PFSK-1 (cell line): ENCODE data around the gene FEZ2.

Experiments
- FOXP2 ChIP-seq: optimal IDR thresholded peaks from 2 replicates; pipeline ENCODE3; 2011; ENCODE audit warnings: borderline replicate concordance, control low read depth, inconsistent platforms; ENCODE audit not compliant: insufficient read depth; ENCODE audit errors: extremely low read length, extremely low read depth
- POLR2AphosphoS5 ChIP-seq: IDR thresholded peaks from 2 replicates; pipeline ENCODE4 v1.6.1; 2012; ENCODE audit warnings: low read depth, mild to moderate bottlenecking, control low read depth, low read length, moderate library complexity
- SIN3A ChIP-seq: IDR thresholded peaks from 2 replicates; pipeline ENCODE4 v1.6.1; 2012; ENCODE audit warnings: mild to moderate bottlenecking, low read length, moderate library complexity, borderline replicate concordance; ENCODE audit not compliant: insufficient read depth
- TAF1 ChIP-seq: IDR thresholded peaks from 2 replicates; pipeline ENCODE4 v1.6.1; 2012; ENCODE audit warnings: low read length, control low read depth, borderline replicate concordance; ENCODE audit not compliant: insufficient read depth
- TF ChIP-seq, protein P1 (sequence below), 2 experiments: IDR thresholded peaks; 2 replicates each; pipeline versions ENCODE4 v1.6.1 to v1.8.0; 2011 to 2012; ENCODE audit warnings: low read depth in 2 of 2, low read length in 2 of 2, control low read depth in 1 of 2, inconsistent platforms in 1 of 2, mild to moderate bottlenecking in 1 of 2, moderate library complexity in 1 of 2; ENCODE audit not compliant: insufficient read depth in 1 of 2

Gene FEZ2

DNA sequence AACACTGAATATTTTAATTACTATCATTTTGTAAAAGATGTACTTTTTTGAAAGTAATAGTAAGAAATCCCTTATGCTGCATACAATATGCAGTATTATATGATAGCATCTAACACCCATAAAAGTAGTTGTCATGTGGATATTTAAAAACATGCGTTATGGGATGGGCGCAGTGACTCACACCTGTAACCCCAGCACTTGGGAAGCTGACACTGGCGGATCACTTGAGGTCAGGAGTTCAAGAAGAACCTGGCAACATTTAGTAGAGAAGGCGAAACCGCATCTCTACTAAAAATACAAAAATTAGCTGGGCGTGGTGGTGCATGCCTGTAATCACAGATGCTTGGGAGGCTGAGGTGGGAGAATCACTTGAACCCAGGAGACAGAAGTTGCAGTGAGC lies 88.9 kb downstream of the FEZ2 start:
- no peak for TF ChIP-seq TAF1
- no peak for TF ChIP-seq POLR2AphosphoS5
- TF ChIP-seq, protein P1, sequence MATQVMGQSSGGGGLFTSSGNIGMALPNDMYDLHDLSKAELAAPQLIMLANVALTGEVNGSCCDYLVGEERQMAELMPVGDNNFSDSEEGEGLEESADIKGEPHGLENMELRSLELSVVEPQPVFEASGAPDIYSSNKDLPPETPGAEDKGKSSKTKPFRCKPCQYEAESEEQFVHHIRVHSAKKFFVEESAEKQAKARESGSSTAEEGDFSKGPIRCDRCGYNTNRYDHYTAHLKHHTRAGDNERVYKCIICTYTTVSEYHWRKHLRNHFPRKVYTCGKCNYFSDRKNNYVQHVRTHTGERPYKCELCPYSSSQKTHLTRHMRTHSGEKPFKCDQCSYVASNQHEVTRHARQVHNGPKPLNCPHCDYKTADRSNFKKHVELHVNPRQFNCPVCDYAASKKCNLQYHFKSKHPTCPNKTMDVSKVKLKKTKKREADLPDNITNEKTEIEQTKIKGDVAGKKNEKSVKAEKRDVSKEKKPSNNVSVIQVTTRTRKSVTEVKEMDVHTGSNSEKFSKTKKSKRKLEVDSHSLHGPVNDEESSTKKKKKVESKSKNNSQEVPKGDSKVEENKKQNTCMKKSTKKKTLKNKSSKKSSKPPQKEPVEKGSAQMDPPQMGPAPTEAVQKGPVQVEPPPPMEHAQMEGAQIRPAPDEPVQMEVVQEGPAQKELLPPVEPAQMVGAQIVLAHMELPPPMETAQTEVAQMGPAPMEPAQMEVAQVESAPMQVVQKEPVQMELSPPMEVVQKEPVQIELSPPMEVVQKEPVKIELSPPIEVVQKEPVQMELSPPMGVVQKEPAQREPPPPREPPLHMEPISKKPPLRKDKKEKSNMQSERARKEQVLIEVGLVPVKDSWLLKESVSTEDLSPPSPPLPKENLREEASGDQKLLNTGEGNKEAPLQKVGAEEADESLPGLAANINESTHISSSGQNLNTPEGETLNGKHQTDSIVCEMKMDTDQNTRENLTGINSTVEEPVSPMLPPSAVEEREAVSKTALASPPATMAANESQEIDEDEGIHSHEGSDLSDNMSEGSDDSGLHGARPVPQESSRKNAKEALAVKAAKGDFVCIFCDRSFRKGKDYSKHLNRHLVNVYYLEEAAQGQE (IDR thresholded peaks at IDR 0.05; ENCODE audit: insufficient read depth in 1 of 2, low read depth in 2 of 2, low read length in 2 of 2): no peak
- no peak for TF ChIP-seq FOXP2
- TF ChIP-seq SIN3A: no peak

DNA sequence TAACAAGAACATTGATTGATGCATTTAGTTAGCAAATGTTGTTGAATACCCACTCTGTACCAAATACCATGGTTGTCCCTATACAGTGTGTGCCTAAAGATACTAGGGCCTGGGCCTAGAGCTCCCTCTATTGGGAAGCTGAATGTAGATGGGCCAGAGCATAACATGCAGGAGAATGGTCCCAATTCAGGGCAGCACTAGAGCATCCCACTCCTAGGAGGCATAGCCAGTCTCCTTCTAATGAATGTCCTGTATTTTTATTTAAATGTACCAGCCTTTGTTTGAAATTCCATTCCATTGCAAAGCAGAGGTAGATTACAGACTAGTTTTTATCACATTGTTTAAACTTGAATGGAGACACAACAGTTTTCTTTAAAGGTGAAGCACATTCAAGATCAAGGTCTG lies 90.6 kb downstream of the FEZ2 start:
- TF ChIP-seq TAF1 (no peak), POLR2AphosphoS5 (no peak), FOXP2 (no peak), SIN3A (no peak)
- TF ChIP-seq, protein P1 (IDR thresholded peaks at IDR 0.05; ENCODE audit: insufficient read depth in 1 of 2, low read depth in 2 of 2, low read length in 2 of 2): no peak
